Activated CD4-positive, alpha-beta T cell treated with anti-CD3 and anti-CD28 coated beads, Interleukin-2, amount 10 ng/mL, durations not matched to agents 7 days and 5 days (primary cell): ENCODE results near the gene RNF150. TPM values are rescaled to one million over a fixed set of nuclear protein-coding genes. Genes with fewer than 3 reads are reported as not detected.

Source experiments
- CTCF ChIA-PET: fragments of 350-600 bp; sonication (Branson Sonifier 250); formaldehyde crosslinking; loops from one replicate; lab custom pipeline; 2021; ENCODE audit warnings: antibody characterized with exemption; lab: Charles Lee
- POLR2A ChIA-PET: fragments of 350-600 bp; sonication (Branson Sonifier 250); formaldehyde crosslinking; loops from one replicate; lab custom pipeline; 2021; ENCODE audit warnings: antibody characterized with exemption; lab: Charles Lee
- DNase-seq: peaks from one replicate; pipeline ENCODE4 v3.0.0-alpha.2; 2020
- H3K27ac Mint-ChIP-seq: one replicate; pipeline ENCODE4 v1.8.0; 2021; ENCODE audit warnings: mild to moderate bottlenecking, moderate library complexity, mixed read lengths
- H3K27me3 Mint-ChIP-seq: one replicate; pipeline ENCODE4 v1.8.0; 2021; ENCODE audit warnings: mixed read lengths
- H3K36me3 Mint-ChIP-seq: one replicate; pipeline ENCODE4 v1.8.0; 2021; ENCODE audit warnings: low read depth, mixed read lengths
- H3K4me1 Mint-ChIP-seq: one replicate; pipeline ENCODE4 v1.8.0; 2021; ENCODE audit warnings: mixed read lengths
- H3K4me3 Mint-ChIP-seq: one replicate; pipeline ENCODE4 v1.8.0; 2021; ENCODE audit warnings: mild to moderate bottlenecking, moderate library complexity, mixed read lengths
- H3K9me3 Mint-ChIP-seq: one replicate; pipeline ENCODE4 v1.8.0; 2021; ENCODE audit warnings: mixed read lengths
- total RNA-seq, 2 experiments: library from RNA; stranded (reverse); gene quantifications; one replicate each; pipeline ENCODE4 v1.2.3, GENCODE V29; 2021

The RNF150 gene
- total RNA-seq, 2 experiments from 2014 or later = 0.02 TPM; not detected in 1

GRCh38 chr4:141026900-141027299 lies 106.4 kb downstream of the RNF150 start:
- ChIA-PET CTCF (no interaction called here), POLR2A (no interaction called here)
- no peak overlapping the region for H3K27ac Mint-ChIP-seq
- H3K27me3 Mint-ChIP-seq = peaks cover 2% of the 10 kb centered on the region
- no peaks in the 10 kb centered on the region for H3K36me3 Mint-ChIP-seq
- H3K9me3 Mint-ChIP-seq = no peaks in the 10 kb centered on the region
- no peak for DNase-seq
- H3K4me1 Mint-ChIP-seq = no peaks in the 10 kb centered on the region
- H3K4me3 Mint-ChIP-seq = no peak overlapping the region

GRCh38 chr4:141023051-141023450 lies 110.2 kb downstream of the RNF150 start:
- no peaks in the 10 kb centered on the region for H3K4me1 Mint-ChIP-seq
- H3K27ac Mint-ChIP-seq = no peak overlapping the region
- no peak overlapping the region for H3K4me3 Mint-ChIP-seq
- no peak for DNase-seq
- ChIA-PET POLR2A (no interaction called here), CTCF (no interaction called here)
- peaks cover 2% of the 10 kb centered on the region for H3K27me3 Mint-ChIP-seq
- H3K36me3 Mint-ChIP-seq = no peaks in the 10 kb centered on the region
- no peaks in the 10 kb centered on the region for H3K9me3 Mint-ChIP-seq

GRCh38 chr4:141022111-141022695 lies 111.1 kb downstream of the RNF150 start:
- no peak overlapping the region for H3K27ac Mint-ChIP-seq
- peaks cover 2% of the 10 kb centered on the region for H3K27me3 Mint-ChIP-seq
- H3K36me3 Mint-ChIP-seq = no peaks in the 10 kb centered on the region
- ChIA-PET CTCF (no interaction called here), POLR2A (no interaction called here)
- no peak overlapping the region for H3K4me3 Mint-ChIP-seq
- H3K4me1 Mint-ChIP-seq = no peaks in the 10 kb centered on the region
- no peak for DNase-seq
- no peaks in the 10 kb centered on the region for H3K9me3 Mint-ChIP-seq

- no peak for DNase-seq
- POLR2A ChIA-PET = no interaction called here
- Mint-ChIP-seq H3K36me3 (no peaks in the 10 kb centered on the region), H3K4me3 (no peak overlapping the region), H3K27ac (no peak overlapping the region), H3K27me3 (peaks cover 2% of the 10 kb centered on the region), H3K4me1 (no peaks in the 10 kb centered on the region), H3K9me3 (no peaks in the 10 kb centered on the region)
- CTCF ChIA-PET = no interaction called here
These were observed 111.7 kb downstream of the RNF150 start for GRCh38 chr4:141021397-141022110.

GRCh38 chr4:141020801-141021261 lies 112.4 kb downstream of the RNF150 start:
- no peak for DNase-seq
- no peaks in the 10 kb centered on the region for H3K4me1 Mint-ChIP-seq
- CTCF ChIA-PET = no interaction called here
- H3K27ac Mint-ChIP-seq = no peak overlapping the region
- H3K4me3 Mint-ChIP-seq = no peak overlapping the region
- no peaks in the 10 kb centered on the region for H3K9me3 Mint-ChIP-seq
- H3K27me3 Mint-ChIP-seq = peaks cover 2% of the 10 kb centered on the region
- no peaks in the 10 kb centered on the region for H3K36me3 Mint-ChIP-seq
- POLR2A ChIA-PET = no interaction called here

GRCh38 chr4:141019768-141020167 lies 113.5 kb downstream of the RNF150 start:
- no peaks in the 10 kb centered on the region for H3K9me3 Mint-ChIP-seq
- H3K27ac Mint-ChIP-seq = no peak overlapping the region
- DNase-seq = no peak
- CTCF ChIA-PET = interaction anchor here (0.9 to 1.5 kb wide), 2 partner anchors 22 to 145 kb away, joined by 3 read pairs; no protein-coding TSS in a partner anchor
- no peaks in the 10 kb centered on the region for H3K36me3 Mint-ChIP-seq
- H3K27me3 Mint-ChIP-seq = peaks cover 2% of the 10 kb centered on the region
- no peaks in the 10 kb centered on the region for H3K4me1 Mint-ChIP-seq
- no peak overlapping the region for H3K4me3 Mint-ChIP-seq
- POLR2A ChIA-PET = no interaction called here

- POLR2A ChIA-PET = no interaction called here
- no peaks in the 10 kb centered on the region for H3K9me3 Mint-ChIP-seq
These were observed 117.0 kb downstream of the RNF150 start for GRCh38 chr4:141016117-141016798.

GRCh38 chr4:141013899-141014298 lies 119.4 kb downstream of the RNF150 start:
- Mint-ChIP-seq H3K9me3 (no peaks in the 10 kb centered on the region), H3K4me1 (no peaks in the 10 kb centered on the region), H3K27ac (no peak overlapping the region), H3K27me3 (no peaks in the 10 kb centered on the region), H3K36me3 (no peaks in the 10 kb centered on the region), H3K4me3 (no peak overlapping the region)
- DNase-seq = no peak
- ChIA-PET CTCF (no interaction called here), POLR2A (no interaction called here)

More at GRCh38 chr4:141016117-141016798, 117.0 kb downstream of the RNF150 start:
- CTCF ChIA-PET = no interaction called here
- no peaks in the 10 kb centered on the region for H3K36me3 Mint-ChIP-seq
- H3K4me3 Mint-ChIP-seq = no peak overlapping the region
- H3K27me3 Mint-ChIP-seq = no peaks in the 10 kb centered on the region
- no peak for DNase-seq
- H3K27ac Mint-ChIP-seq = no peak overlapping the region
- H3K4me1 Mint-ChIP-seq = no peaks in the 10 kb centered on the region

- H3K9me3 Mint-ChIP-seq = no peaks in the 10 kb centered on the region
- H3K36me3 Mint-ChIP-seq = no peaks in the 10 kb centered on the region
- no peak for DNase-seq
- H3K27me3 Mint-ChIP-seq = no peaks in the 10 kb centered on the region
- H3K27ac Mint-ChIP-seq = no peak overlapping the region
- H3K4me1 Mint-ChIP-seq = no peaks in the 10 kb centered on the region
- CTCF ChIA-PET = no interaction called here
- H3K4me3 Mint-ChIP-seq = no peak overlapping the region
- POLR2A ChIA-PET = no interaction called here
These were observed 121.4 kb downstream of the RNF150 start for GRCh38 chr4:141011901-141012315.

- ChIA-PET POLR2A (no interaction called here), CTCF (no interaction called here)
- Mint-ChIP-seq H3K27ac (no peak overlapping the region), H3K4me1 (no peaks in the 10 kb centered on the region), H3K27me3 (no peaks in the 10 kb centered on the region), H3K9me3 (no peaks in the 10 kb centered on the region), H3K36me3 (no peaks in the 10 kb centered on the region), H3K4me3 (no peak overlapping the region)
- no peak for DNase-seq
These were observed 123.3 kb downstream of the RNF150 start for GRCh38 chr4:141009931-141010330.

- no peak for DNase-seq
- Mint-ChIP-seq H3K4me1 (no peaks in the 10 kb centered on the region), H3K27ac (no peak overlapping the region), H3K36me3 (no peaks in the 10 kb centered on the region), H3K27me3 (no peaks in the 10 kb centered on the region), H3K9me3 (no peaks in the 10 kb centered on the region), H3K4me3 (no peak overlapping the region)
- POLR2A ChIA-PET = no interaction called here
- CTCF ChIA-PET = no interaction called here
These were observed 124.1 kb downstream of the RNF150 start for GRCh38 chr4:141009129-141009528.

GRCh38 chr4:141006242-141006802 lies 126.9 kb downstream of the RNF150 start:
- H3K36me3 Mint-ChIP-seq = no peaks in the 10 kb centered on the region
- ChIA-PET POLR2A (no interaction called here), CTCF (no interaction called here)
- H3K9me3 Mint-ChIP-seq = no peaks in the 10 kb centered on the region
- no peak overlapping the region for H3K4me3 Mint-ChIP-seq
- DNase-seq = no peak
- H3K4me1 Mint-ChIP-seq = no peaks in the 10 kb centered on the region
- H3K27ac Mint-ChIP-seq = no peak overlapping the region
- no peaks in the 10 kb centered on the region for H3K27me3 Mint-ChIP-seq

- H3K27ac Mint-ChIP-seq = no peak overlapping the region
- H3K4me1 Mint-ChIP-seq = no peaks in the 10 kb centered on the region
- ChIA-PET POLR2A (no interaction called here), CTCF (no interaction called here)
- H3K4me3 Mint-ChIP-seq = no peak overlapping the region
- H3K36me3 Mint-ChIP-seq = no peaks in the 10 kb centered on the region
- no peak for DNase-seq
- H3K9me3 Mint-ChIP-seq = no peaks in the 10 kb centered on the region
- no peaks in the 10 kb centered on the region for H3K27me3 Mint-ChIP-seq
These were observed 128.4 kb downstream of the RNF150 start for GRCh38 chr4:141004823-141005222.
